Stimulated activated CD4-positive, alpha-beta T cell treated with anti-CD3 and anti-CD28 coated beads, Interleukin-2, amount 100 ng/mL, for 4 hours (primary cell): Measurements from ENCODE around the gene FTH1.
"Not testable (repeated sequence)": the region's sequence is repeated elsewhere in the genome, so short reads cannot be mapped to it uniquely, and the experiment has no call there.

Experiments used
- DNase-seq: peaks from one replicate; pipeline ENCODE4 v3.0.0-alpha.2; 2020; ENCODE audit warnings: low read depth

The FTH1 gene

GRCh38 chr11:61963282-61964057 is 4.0 kb downstream of the FTH1 start:
- no peak for DNase-seq

- DNase-seq: no peak
Observed at GRCh38 chr11:61963016-61963281, 4.5 kb downstream of the FTH1 start.

- no peak for DNase-seq
Observed at GRCh38 chr11:61962213-61963015, 5.0 kb downstream of the FTH1 start.

GRCh38 chr11:61961570-61962212 is 5.7 kb downstream of the FTH1 start:
- no peak for DNase-seq

- no peak for DNase-seq
Observed at GRCh38 chr11:61960532-61960931, 6.9 kb downstream of the FTH1 start.

- DNase-seq: no peak
Observed at GRCh38 chr11:61959678-61960077, 7.8 kb downstream of the FTH1 start.

GRCh38 chr11:61959114-61959513 is 8.3 kb downstream of the FTH1 start:
- no peak for DNase-seq

GRCh38 chr11:61958590-61958989 is 8.8 kb downstream of the FTH1 start:
- no peak for DNase-seq

GRCh38 chr11:61957021-61957770 is 10.2 kb downstream of the FTH1 start:
- no peak for DNase-seq

GRCh38 chr11:61956191-61957020 is 11.0 kb downstream of the FTH1 start:
- no peak for DNase-seq

- no peak for DNase-seq
Observed at GRCh38 chr11:61955422-61956135, 11.9 kb downstream of the FTH1 start.

- DNase-seq: no peak
Observed at GRCh38 chr11:61954851-61955421, 12.5 kb downstream of the FTH1 start.

- no peak for DNase-seq
Observed at GRCh38 chr11:61954106-61954850, 13.2 kb downstream of the FTH1 start.

GRCh38 chr11:61953632-61954031 is 13.8 kb downstream of the FTH1 start:
- DNase-seq: not testable (repeated sequence)

GRCh38 chr11:61952882-61953281 is 14.6 kb downstream of the FTH1 start:
- no peak for DNase-seq

GRCh38 chr11:61951484-61952135 is 15.8 kb downstream of the FTH1 start:
- no peak for DNase-seq

- no peak for DNase-seq
Observed at GRCh38 chr11:61950035-61950547, 17.3 kb downstream of the FTH1 start, which contains the start of gene BEST1. Gene BEST1, plus strand, starts transcription at chr11:61950351. Its CDS starts 1,456 bp downstream, at chr11:61951807.

- no peak for DNase-seq
Observed at GRCh38 chr11:61949169-61950034, 18.0 kb downstream of the FTH1 start.
